Keratinocyte (primary cell): ENCODE measurements around the gene DNAH8. TPM values are rescaled to one million over a fixed set of nuclear protein-coding genes. Genes with fewer than 3 reads are reported as not detected.

Experiments
- DNase-seq: peaks from one replicate; pipeline ENCODE4 v3.0.0-alpha.2; 2011; ENCODE audit warnings: low read depth, missing footprints, low spot score
- FAIRE-seq: peaks from 2 replicates; lab custom pipeline; 2011; peaks lifted over from hg19 to GRCh38; lab: Jason Lieb, UNC
- H2AFZ ChIP-seq: 2 replicates; pipeline ENCODE4 v1.6.0; 2012; ENCODE audit warnings: low read length, control low read depth, inconsistent platforms; ENCODE audit not compliant: control insufficient read depth
- H3K27ac ChIP-seq: 2 replicates; pipeline ENCODE4 v1.5.1; 2011; ENCODE audit warnings: low read length; ENCODE audit not compliant: control insufficient read depth, insufficient read depth
- H3K27me3 ChIP-seq: 3 replicates; pipeline ENCODE4 v1.6.0; 2011; ENCODE audit warnings: low read length; ENCODE audit not compliant: control insufficient read depth, insufficient read depth; ENCODE audit errors: extremely low read depth
- H3K36me3 ChIP-seq, 2 experiments: 2 replicates in 1 of 2; 3 replicates in 1 of 2; pipeline ENCODE4 v1.5.1; 2011; ENCODE audit warnings: low read length in 2 of 2, mild to moderate bottlenecking in 1 of 2; ENCODE audit not compliant: control insufficient read depth in 2 of 2, insufficient read depth in 2 of 2; ENCODE audit errors: extremely low read depth in 1 of 2
- H3K4me1 ChIP-seq: 3 replicates; pipeline ENCODE4 v1.5.1; 2011; ENCODE audit warnings: low read length; ENCODE audit not compliant: control insufficient read depth, insufficient read depth; ENCODE audit errors: extremely low read depth
- H3K4me2 ChIP-seq: 3 replicates; pipeline ENCODE4 v1.6.0; 2011; ENCODE audit warnings: low read depth, low read length; ENCODE audit not compliant: control insufficient read depth, insufficient read depth; ENCODE audit errors: extremely low read depth
- H3K4me3 ChIP-seq, 3 experiments: fragments of 200-600 bp in 1 of 3; sonication (generic) in 1 of 3; 2 replicates in 2 of 3; 3 replicates in 1 of 3; pipeline ENCODE4 v1.5.1; 2011 to 2016; ENCODE audit warnings: low read length in 3 of 3, mild to moderate bottlenecking in 3 of 3, control low read depth in 2 of 3, inconsistent platforms in 1 of 3, low read depth in 1 of 3, mixed read lengths in 1 of 3, mixed run types in 1 of 3, moderate library complexity in 1 of 3; ENCODE audit not compliant: control insufficient read depth in 2 of 3, insufficient read depth in 2 of 3; ENCODE audit errors: extremely low read depth in 1 of 3
- H3K79me2 ChIP-seq: 2 replicates; pipeline ENCODE4 v1.6.0; 2012; ENCODE audit warnings: low read length; ENCODE audit not compliant: control insufficient read depth, insufficient read depth
- H3K9ac ChIP-seq: 3 replicates; pipeline ENCODE4 v1.6.0; 2011; ENCODE audit warnings: low read length; ENCODE audit not compliant: control insufficient read depth, insufficient read depth; ENCODE audit errors: extremely low read depth
- H3K9me1 ChIP-seq: 3 replicates; pipeline ENCODE4 v1.6.0; 2011; ENCODE audit warnings: low read length; ENCODE audit not compliant: control insufficient read depth, insufficient read depth; ENCODE audit errors: extremely low read depth
- H3K9me3 ChIP-seq: 2 replicates; pipeline ENCODE4 v1.5.1; 2012; ENCODE audit warnings: low read depth, low read length; ENCODE audit not compliant: control insufficient read depth
- H4K20me1 ChIP-seq: 3 replicates; pipeline ENCODE4 v1.6.0; 2011; ENCODE audit warnings: low read length; ENCODE audit not compliant: control insufficient read depth, insufficient read depth; ENCODE audit errors: extremely low read depth
- CTCF ChIP-seq, 3 experiments: IDR thresholded peaks in 1 of 3; conservative IDR thresholded peaks in 1 of 3; optimal IDR thresholded peaks in 1 of 3; 2 replicates in 2 of 3; 3 replicates in 1 of 3; pipeline versions ENCODE3 to v1.5.1; 2011; ENCODE audit warnings: low read length in 3 of 3, mild to moderate bottlenecking in 3 of 3, moderate library complexity in 2 of 3, control low read depth in 1 of 3, inconsistent platforms in 1 of 3; ENCODE audit not compliant: insufficient read depth in 2 of 3; ENCODE audit errors: extremely low read depth in 1 of 3
- EZH2 ChIP-seq: IDR thresholded peaks from one replicate; pipeline ENCODE4 v1.6.1; 2012; ENCODE audit warnings: inconsistent platforms, mild to moderate bottlenecking, low read length, moderate library complexity
- dilution Hi-C: fragments of 300-500 bp; cut with MboI; formaldehyde crosslinking; loops from one replicate; pipeline ENCODE4 v1.7.0; 2020; ENCODE audit warnings: low sequenced_read_pairs; ENCODE audit not compliant: extremely low pct_ligation_motif_present
- polyA plus RNA-seq, 5 experiments: library from polyadenylated mRNA; depleted of rRNA in 3 of 5; stranded (reverse) in 3 of 5; stranded (forward) in 1 of 5; unstranded in 1 of 5; fragments of >200 nt; gene quantifications; 1 replicate in 1 of 5; 2 replicates in 3 of 5; 3 replicates in 1 of 5; pipeline versions ENCODE4 v1.2.1 to v1.2.3, GENCODE V29; 2011 to 2012; ENCODE audit warnings: missing spikeins in 2 of 5, low read depth in 1 of 5, low replicate concordance in 1 of 5

The DNAH8 gene
- polyA plus RNA-seq, 1 donor (not counting 4 experiments of a cell fraction or from before 2014, with no cell fraction given): 0.01 TPM

GRCh38 chr6:38973178-38974057, 258.3 kb downstream of the DNAH8 start:
- Histone ChIP-seq H3K9me3 (no peaks in the 10 kb centered on the region), H3K36me3 (no peaks in the 10 kb centered on the region), H3K9ac (no peak overlapping the region), H3K4me1 (no peaks in the 10 kb centered on the region), H4K20me1 (no peaks in the 10 kb centered on the region), H3K4me2 (no peak overlapping the region), H3K27me3 (peaks cover 15% of the 10 kb centered on the region), H2AFZ (no peak overlapping the region), H3K27ac (no peak overlapping the region), H3K9me1 (no peaks in the 10 kb centered on the region), H3K4me3 (no peak overlapping the region), H3K79me2 (no peaks in the 10 kb centered on the region)
- FAIRE-seq: peak; percentile 88
- dilution Hi-C loops: no loop called here
- DNase-seq: peak; percentile 41
- TF ChIP-seq CTCF (optimal IDR thresholded peaks at IDR 0.05 in 1 of 3, IDR thresholded peaks at IDR 0.05 in 1 of 3, conservative IDR thresholded peaks at IDR 0.05 in 1 of 3; ENCODE audit: extremely low read depth in 1 of 3, insufficient read depth in 2 of 3, low read length in 3 of 3) (peak; percentile 60 to 82 (median 61)), EZH2 (no peak)

- no peaks in the 10 kb centered on the region for H3K79me2 ChIP-seq
- TF ChIP-seq EZH2 (no peak), CTCF (optimal IDR thresholded peaks at IDR 0.05 in 1 of 3, IDR thresholded peaks at IDR 0.05 in 1 of 3, conservative IDR thresholded peaks at IDR 0.05 in 1 of 3; ENCODE audit: extremely low read depth in 1 of 3, insufficient read depth in 2 of 3, low read length in 3 of 3) (no peak)
- no peaks in the 10 kb centered on the region for H3K9me3 ChIP-seq
- H3K4me2 ChIP-seq: no peak overlapping the region
- H3K9me1 ChIP-seq: no peaks in the 10 kb centered on the region
- no peak overlapping the region for H3K4me3 ChIP-seq
- FAIRE-seq (no peak), DNase-seq (no peak)
- no peaks in the 10 kb centered on the region for H4K20me1 ChIP-seq
- H3K9ac ChIP-seq: no peak overlapping the region
- no peak overlapping the region for H2AFZ ChIP-seq
- H3K27me3 ChIP-seq: peaks cover 18% of the 10 kb centered on the region
- no peaks in the 10 kb centered on the region for H3K36me3 ChIP-seq
- dilution Hi-C loops: no loop called here
- H3K27ac ChIP-seq: no peak overlapping the region
- no peaks in the 10 kb centered on the region for H3K4me1 ChIP-seq
These were observed 259.5 kb downstream of the DNAH8 start for GRCh38 chr6:38974389-38975151.
